HG02763 (cell line): ENCODE data around the gene ERCC6L.
"Not testable (repeated sequence)": the region's sequence is repeated elsewhere in the genome, so short reads cannot be mapped to it uniquely, and the experiment has no call there.

ENCODE experiments used
- ATAC-seq: cut with Tn5 transposase; IDR thresholded peaks from one replicate; pipeline ENCODE4 v1.9.1; 2021; ENCODE audit warnings: mild to moderate bottlenecking, moderate library complexity; ENCODE audit not compliant: unreplicated experiment

ERCC6L gene

GRCh38 chrX:72247206-72247942, 8.5 kb upstream of the ERCC6L start:
- ATAC-seq = no peak

DNA sequence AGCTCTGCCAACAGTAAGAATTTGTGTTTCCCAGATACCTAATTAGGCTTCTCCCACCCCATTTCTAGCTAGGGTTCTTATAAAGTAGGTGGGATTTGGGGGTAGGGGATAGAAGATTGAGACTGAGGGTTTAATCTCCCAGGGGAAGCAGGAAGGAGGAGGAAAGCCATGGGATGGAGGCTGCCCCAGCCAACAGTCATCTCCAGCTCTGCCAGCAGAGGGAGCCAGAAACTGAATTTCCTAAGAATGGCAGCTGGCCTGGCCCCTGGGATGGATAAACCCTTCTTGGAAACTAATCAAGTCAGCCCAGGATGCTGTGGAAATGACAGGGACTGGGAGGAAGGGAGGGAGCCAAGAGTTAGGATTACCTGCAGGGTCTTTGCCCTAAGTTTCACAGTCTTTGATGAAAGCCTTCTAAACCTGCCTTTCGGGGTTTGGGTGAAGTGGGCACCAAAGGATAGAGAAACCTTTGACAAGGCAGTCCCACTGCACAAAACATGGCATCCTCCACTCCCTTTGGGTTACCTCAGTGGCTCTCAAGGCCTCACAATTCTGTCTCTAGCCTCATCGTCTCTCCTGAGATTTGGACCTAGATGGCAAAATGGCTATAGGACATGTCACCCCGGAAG, 6.7 kb upstream of the ERCC6L start:
- no peak for ATAC-seq

DNA sequence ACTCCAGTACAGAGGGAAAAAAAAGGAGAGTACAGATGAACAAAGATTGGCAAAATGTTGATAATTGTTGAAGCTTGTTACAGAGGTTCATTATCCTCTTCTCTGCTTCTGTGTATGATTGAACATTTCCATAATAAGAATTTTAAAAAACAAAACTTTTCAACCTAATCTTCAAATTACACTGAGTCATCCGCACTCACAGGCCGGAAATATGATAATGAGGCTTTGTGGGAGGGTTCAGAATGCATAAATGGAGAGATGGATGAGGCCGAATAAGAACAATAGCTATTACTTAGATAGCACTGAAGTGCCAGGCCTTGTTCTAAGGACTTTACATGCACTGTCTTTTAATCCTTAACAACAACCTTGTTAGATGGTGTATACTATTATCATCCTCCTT, 4.6 kb upstream of the ERCC6L start:
- ATAC-seq = no peak

DNA sequence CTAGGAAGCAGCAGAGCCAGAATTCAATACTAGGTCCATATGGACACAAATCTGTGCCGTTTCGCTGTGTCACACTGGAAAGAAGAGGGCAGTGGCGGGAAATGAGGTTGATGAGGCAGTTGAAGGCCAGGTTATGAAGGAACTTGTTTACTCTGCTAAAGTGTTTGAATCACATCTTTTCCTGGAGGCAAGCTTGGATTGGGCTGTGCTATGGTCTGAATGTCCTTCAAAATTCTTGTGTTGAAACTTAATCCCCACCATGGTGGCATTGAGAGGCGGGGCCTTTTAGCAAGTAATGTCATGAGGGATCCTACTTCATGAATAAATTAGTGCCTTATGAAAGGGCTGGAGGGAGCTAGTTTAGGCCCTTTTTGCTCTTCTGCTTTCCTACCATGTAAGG, 2.1 kb upstream of the ERCC6L start:
- no peak for ATAC-seq

DNA sequence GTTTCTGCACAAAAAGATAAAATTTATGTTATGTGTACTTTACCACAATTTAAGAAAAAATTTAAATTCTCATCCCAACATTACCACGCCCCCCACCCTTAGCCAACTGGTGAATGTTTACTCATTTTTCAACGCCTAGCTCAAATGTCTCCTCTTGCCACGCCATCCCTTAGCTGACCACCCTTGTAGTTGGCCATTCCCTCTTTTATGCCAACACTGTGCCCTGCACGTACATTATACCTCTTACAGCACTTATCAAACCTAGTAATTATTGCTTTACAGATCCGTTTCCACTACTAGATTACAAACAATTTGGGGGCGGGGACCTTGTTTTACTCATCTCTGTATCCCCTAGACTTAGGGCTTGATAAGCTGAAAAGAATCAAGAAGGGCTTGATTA, 644 bp downstream of the ERCC6L start:
- ATAC-seq = no peak

DNA sequence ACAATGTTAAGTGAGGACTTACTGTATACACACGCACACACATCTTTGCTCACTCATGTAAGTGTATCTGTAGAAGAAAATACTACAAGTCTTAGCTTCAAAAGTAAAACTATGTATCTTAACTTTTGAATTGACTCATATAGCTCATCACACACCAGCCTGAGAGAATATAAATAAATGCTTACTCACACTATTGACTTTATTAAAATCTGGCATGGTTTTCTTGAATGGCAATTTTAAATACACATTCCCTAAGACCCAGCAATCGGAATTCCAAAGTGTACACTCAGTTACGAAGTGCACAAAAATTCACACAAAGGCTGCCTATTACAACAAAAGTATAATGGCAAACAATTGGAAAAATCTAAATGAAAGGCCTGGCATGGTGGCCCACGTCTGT, 2.0 kb downstream of the ERCC6L start:
- ATAC-seq = no peak

- ATAC-seq = no peak
Observed at GRCh38 chrX:72230290-72230689, 8.5 kb downstream of the ERCC6L start.

GRCh38 chrX:72220375-72220774, 18.5 kb downstream of the ERCC6L start:
- not testable (repeated sequence) for ATAC-seq

DNA sequence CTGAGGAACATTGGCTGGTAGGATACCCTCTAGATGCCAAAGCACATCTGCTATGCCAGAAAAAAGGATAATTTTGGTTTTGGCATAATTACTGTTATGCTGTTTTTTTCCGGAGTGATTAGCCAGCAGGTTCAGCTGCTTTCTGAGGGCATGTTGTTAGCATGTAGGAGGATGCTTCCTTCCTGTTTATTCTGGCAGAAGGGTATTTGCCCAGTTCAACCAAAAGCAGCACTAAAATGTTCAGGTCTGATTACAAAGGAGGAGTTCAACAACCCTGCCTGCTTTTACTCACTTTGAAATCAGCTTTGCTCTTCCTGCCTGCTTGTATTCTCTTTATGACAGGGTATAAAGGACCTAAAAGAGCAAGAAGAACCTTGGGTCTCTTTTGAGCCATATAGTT, 21.9 kb downstream of the ERCC6L start:
- ATAC-seq = no peak

- no peak for ATAC-seq
Observed at GRCh38 chrX:72208126-72208800, 30.6 kb downstream of the ERCC6L start.

DNA sequence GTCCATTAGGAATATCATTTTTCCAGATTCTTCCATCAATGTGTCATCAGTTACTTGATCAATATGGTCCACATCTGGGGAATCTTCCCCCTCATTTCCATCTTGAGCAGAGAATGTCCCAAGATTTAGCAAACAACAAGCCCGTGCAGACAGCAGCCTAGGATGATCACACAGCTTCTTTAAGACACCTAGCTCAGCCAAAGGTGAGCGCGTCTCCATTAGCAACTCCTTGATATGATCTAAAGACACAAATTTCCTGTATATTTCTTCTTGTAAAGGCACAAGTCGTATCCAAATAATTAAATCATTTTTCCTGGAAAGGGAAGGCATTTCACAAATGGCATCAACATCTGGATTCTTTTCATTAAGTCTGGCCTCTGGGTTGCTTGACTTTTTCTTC, 31.5 kb downstream of the ERCC6L start:
- ATAC-seq = no peak

- no peak for ATAC-seq
Observed at GRCh38 chrX:72205706-72206105, 33.1 kb downstream of the ERCC6L start.

- ATAC-seq = peak; percentile 50
Observed at GRCh38 chrX:72203421-72203820, 35.4 kb downstream of the ERCC6L start.

DNA sequence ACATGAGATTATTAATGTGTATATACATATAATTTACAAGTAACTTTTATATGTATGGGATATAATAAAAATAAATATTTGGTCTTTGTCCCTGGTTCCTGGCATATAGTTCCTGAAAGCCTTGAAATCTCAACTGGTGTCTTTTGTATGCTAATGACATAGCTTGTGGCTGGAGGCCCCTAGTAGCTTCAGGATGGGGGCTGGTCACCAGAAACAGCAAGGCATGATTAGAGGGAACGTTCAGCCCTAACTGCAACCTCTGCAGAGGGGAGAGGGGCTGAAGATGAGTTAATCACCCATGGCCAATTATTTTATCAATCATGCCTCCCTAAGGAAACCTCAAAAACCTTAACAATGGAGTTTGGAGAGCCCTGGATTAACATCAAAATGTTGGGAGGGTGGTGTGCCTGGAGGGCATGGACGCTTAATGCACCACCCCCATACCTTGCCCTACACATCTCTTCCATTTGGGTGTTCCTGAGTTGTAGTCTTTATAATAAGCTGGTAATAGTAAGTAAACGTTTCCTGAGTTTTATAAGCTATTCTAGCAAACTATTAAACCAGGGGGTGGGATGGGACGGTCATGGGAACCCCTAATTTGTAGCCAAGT, 35.9 kb downstream of the ERCC6L start:
- no peak for ATAC-seq

GRCh38 chrX:72201836-72202536, 36.8 kb downstream of the ERCC6L start:
- no peak for ATAC-seq

- no peak for ATAC-seq
Observed at GRCh38 chrX:72182924-72183323, 55.9 kb downstream of the ERCC6L start.

GRCh38 chrX:72181178-72182125, 57.4 kb downstream of the ERCC6L start, which contains the start of gene PIN4:
PIN4 (plus strand) TSS chrX:72181757; CDS start chrX:72181786, 29 bp downstream.
- ATAC-seq = peak; percentile 94

- ATAC-seq = no peak
Observed at GRCh38 chrX:72180539-72180938, 58.3 kb downstream of the ERCC6L start.

- ATAC-seq = no peak
Observed at GRCh38 chrX:72176981-72177380, 61.8 kb downstream of the ERCC6L start.

DNA sequence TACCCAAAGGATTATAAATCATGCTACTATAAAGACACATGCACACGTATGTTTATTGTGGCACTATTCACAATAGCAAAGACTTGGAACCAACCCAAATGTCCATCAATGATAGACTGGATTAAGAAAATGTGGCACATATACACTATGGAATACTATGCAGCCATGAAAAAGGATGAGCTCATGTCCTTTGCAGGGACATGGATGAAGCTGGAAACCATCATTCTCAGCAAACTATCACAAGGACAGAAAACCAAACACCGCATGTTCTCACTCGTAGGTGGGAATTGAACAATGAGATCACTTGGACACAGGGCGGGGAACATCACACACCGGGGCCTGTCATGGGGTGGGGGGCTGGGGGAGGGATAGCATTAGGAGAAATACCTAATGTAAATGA, 62.5 kb downstream of the ERCC6L start:
- not testable (repeated sequence) for ATAC-seq
